ENCODE measurements around the gene SLC12A4. TPM values are rescaled to one million over a fixed set of nuclear protein-coding genes. Genes with fewer than 3 reads are reported as not detected.

Gene SLC12A4
- total and polyA plus RNA-seq, 2 experiments from 2014 or later, result 36.5 to 49.2 TPM

GRCh38 chr16:67989322-67990017 is 21.0 kb upstream of the SLC12A4 start:
- Histone ChIP-seq H3K27me3 (peaks cover 11% of the 10 kb centered on the region), H3K4me1 (ENCODE audit: low read depth) (peaks cover 14% of the 10 kb centered on the region), H3K27ac (no peak overlapping the region), H3K9me3 (ENCODE audit: low read depth) (no peaks in the 10 kb centered on the region), H3K4me3 (no peak overlapping the region), H3K36me3 (no peaks in the 10 kb centered on the region)
- no peak for DNase-seq (ENCODE audit: low read depth in 1 of 2, low spot score in 1 of 2)
- no peak for TF ChIP-seq CTCF (IDR thresholded peaks at IDR 0.05; ENCODE audit: low read depth, low read length)

GRCh38 chr16:67988675-67989074 is 20.2 kb upstream of the SLC12A4 start:
- H3K4me3 ChIP-seq, result no peak overlapping the region
- no peaks in the 10 kb centered on the region for H3K9me3 ChIP-seq (ENCODE audit: low read depth)
- no peaks in the 10 kb centered on the region for H3K36me3 ChIP-seq
- no peak overlapping the region for H3K27ac ChIP-seq
- DNase-seq (ENCODE audit: low read depth in 1 of 2, low spot score in 1 of 2), result no peak
- H3K27me3 ChIP-seq, result peaks cover 11% of the 10 kb centered on the region
- TF ChIP-seq CTCF (IDR thresholded peaks at IDR 0.05; ENCODE audit: low read depth, low read length), result no peak
- peaks cover 15% of the 10 kb centered on the region for H3K4me1 ChIP-seq (ENCODE audit: low read depth)

- DNase-seq (ENCODE audit: low read depth in 1 of 2, low spot score in 1 of 2), result no peak
- peaks cover 15% of the 10 kb centered on the region for H3K4me1 ChIP-seq (ENCODE audit: low read depth)
- no peaks in the 10 kb centered on the region for H3K36me3 ChIP-seq
- H3K27ac ChIP-seq, result no peak overlapping the region
- peaks cover 10% of the 10 kb centered on the region for H3K27me3 ChIP-seq
- H3K4me3 ChIP-seq, result no peak overlapping the region
- no peak for TF ChIP-seq CTCF (IDR thresholded peaks at IDR 0.05; ENCODE audit: low read depth, low read length)
- H3K9me3 ChIP-seq (ENCODE audit: low read depth), result no peaks in the 10 kb centered on the region
These were observed 19.2 kb upstream of the SLC12A4 start for GRCh38 chr16:67987460-67988160.

GRCh38 chr16:67986949-67987348 is 18.5 kb upstream of the SLC12A4 start:
- no peak for TF ChIP-seq CTCF (IDR thresholded peaks at IDR 0.05; ENCODE audit: low read depth, low read length)
- Histone ChIP-seq H3K4me3 (no peak overlapping the region), H3K27ac (no peak overlapping the region), H3K9me3 (ENCODE audit: low read depth) (no peaks in the 10 kb centered on the region), H3K36me3 (no peaks in the 10 kb centered on the region), H3K27me3 (peaks cover 4% of the 10 kb centered on the region), H3K4me1 (ENCODE audit: low read depth) (peaks cover 15% of the 10 kb centered on the region)
- no peak for DNase-seq (ENCODE audit: low read depth in 1 of 2, low spot score in 1 of 2)

GRCh38 chr16:67982011-67982696 is 13.7 kb upstream of the SLC12A4 start:
- no peak overlapping the region for H3K4me3 ChIP-seq
- H3K9me3 ChIP-seq (ENCODE audit: low read depth), result no peaks in the 10 kb centered on the region
- H3K27me3 ChIP-seq, result no peaks in the 10 kb centered on the region
- no peak for DNase-seq (ENCODE audit: low read depth in 1 of 2, low spot score in 1 of 2)
- H3K27ac ChIP-seq, result no peak overlapping the region
- H3K36me3 ChIP-seq, result no peaks in the 10 kb centered on the region
- H3K4me1 ChIP-seq (ENCODE audit: low read depth), result peaks cover 22% of the 10 kb centered on the region
- TF ChIP-seq CTCF (IDR thresholded peaks at IDR 0.05; ENCODE audit: low read depth, low read length), result no peak
